Trophoblast cell (in vitro differentiated cells and primary cell): ENCODE data around the gene TMC6.
A peak's percentile ranks its signal among the peaks of the same experiment; 100 is the strongest.

Source experiments
- DNase-seq, 2 donors: peaks; one replicate each; pipeline ENCODE4 v3.0.0-alpha.2; 2016
- H2AFZ ChIP-seq: 2 replicates; pipeline ENCODE4 v1.6.1; 2013; ENCODE audit warnings: low read length, moderate library complexity, mild to moderate bottlenecking; ENCODE audit not compliant: insufficient read depth, poor library complexity
- H2AK5ac ChIP-seq: 2 replicates; pipeline ENCODE4 v1.6.1; 2013; ENCODE audit warnings: mild to moderate bottlenecking, low read length
- H2BK120ac ChIP-seq: 2 replicates; pipeline ENCODE4 v1.6.1; 2013; ENCODE audit warnings: low read length, mild to moderate bottlenecking, moderate library complexity; ENCODE audit not compliant: insufficient read depth, poor library complexity
- H2BK12ac ChIP-seq: 2 replicates; pipeline ENCODE4 v1.6.1; 2013; ENCODE audit warnings: mild to moderate bottlenecking, low read length, moderate library complexity
- H2BK5ac ChIP-seq: 2 replicates; pipeline ENCODE4 v1.6.1; 2013; ENCODE audit warnings: low read length, low read depth, moderate library complexity, mild to moderate bottlenecking; ENCODE audit not compliant: poor library complexity
- H3K14ac ChIP-seq: 2 replicates; pipeline ENCODE4 v1.6.1; 2013; ENCODE audit warnings: mild to moderate bottlenecking, low read length
- H3K18ac ChIP-seq: 2 replicates; pipeline ENCODE4 v1.6.1; 2013; ENCODE audit warnings: mild to moderate bottlenecking, low read length
- H3K23ac ChIP-seq: 2 replicates; pipeline ENCODE4 v1.6.1; 2013; ENCODE audit warnings: low read length
- H3K27ac ChIP-seq: 2 replicates; pipeline ENCODE4 v1.5.1; 2013; ENCODE audit warnings: low read depth, mild to moderate bottlenecking, inconsistent platforms, low read length, moderate library complexity
- H3K27me3 ChIP-seq: 2 replicates; pipeline ENCODE4 v1.6.1; 2013; ENCODE audit warnings: inconsistent platforms, mild to moderate bottlenecking, low read length, moderate library complexity; ENCODE audit not compliant: insufficient read depth
- H3K36me3 ChIP-seq, 2 experiments: 1 replicate in 1 of 2; 2 replicates in 1 of 2; pipeline ENCODE4 v1.6.1; 2013; ENCODE audit warnings: low read length in 2 of 2, mild to moderate bottlenecking in 2 of 2, moderate library complexity in 1 of 2; ENCODE audit not compliant: insufficient read depth in 2 of 2, control insufficient read depth in 1 of 2
- H3K4ac ChIP-seq: 2 replicates; pipeline ENCODE4 v1.6.1; 2013; ENCODE audit warnings: low read depth, mild to moderate bottlenecking, low read length, moderate library complexity
- H3K4me1 ChIP-seq, 2 experiments: 1 replicate in 1 of 2; 2 replicates in 1 of 2; pipeline ENCODE4 v1.6.1; 2013; ENCODE audit warnings: low read length in 2 of 2, mild to moderate bottlenecking in 2 of 2, moderate library complexity in 1 of 2; ENCODE audit not compliant: insufficient read depth in 2 of 2, control insufficient read depth in 1 of 2
- H3K4me2 ChIP-seq: 2 replicates; pipeline ENCODE4 v1.6.1; 2013; ENCODE audit warnings: inconsistent platforms, mild to moderate bottlenecking, low read length, moderate library complexity
- H3K4me3 ChIP-seq: 2 replicates; pipeline ENCODE4 v1.5.1; 2013; ENCODE audit warnings: mild to moderate bottlenecking, low read depth, low read length, inconsistent platforms
- H3K79me1 ChIP-seq: one replicate; pipeline ENCODE4 v1.6.1; 2013; ENCODE audit warnings: low read length
- H3K79me2 ChIP-seq: 2 replicates; pipeline ENCODE4 v1.6.1; 2013; ENCODE audit warnings: low read length, mild to moderate bottlenecking; ENCODE audit not compliant: control insufficient read depth, insufficient read depth, poor library complexity
- H3K9ac ChIP-seq: 2 replicates; pipeline ENCODE4 v1.6.1; 2013; ENCODE audit warnings: mild to moderate bottlenecking, low read length
- H3K9me3 ChIP-seq: 2 replicates; pipeline ENCODE4 v1.6.1; 2013; ENCODE audit warnings: low read depth, mild to moderate bottlenecking, control low read depth, inconsistent platforms, low read length; ENCODE audit not compliant: insufficient read depth
- H4K12ac ChIP-seq: 2 replicates; pipeline ENCODE4 v1.6.1; 2013; ENCODE audit warnings: low read depth, mild to moderate bottlenecking, low read length, moderate library complexity
- H4K8ac ChIP-seq: 2 replicates; pipeline ENCODE4 v1.6.1; 2013; ENCODE audit warnings: low read depth, mild to moderate bottlenecking, low read length, moderate library complexity
- H4K91ac ChIP-seq: one replicate; pipeline ENCODE4 v1.6.1; 2013; ENCODE audit warnings: low read depth, mild to moderate bottlenecking, low read length, moderate library complexity
- WGBS: extraction: QIAGEN DNeasy Blood & Tissue Kit; methylation state at CpG from one replicate; pipeline ENCODE4 v1.1.7; 2013; ENCODE audit warnings: missing lambda C conversion rate; ENCODE audit not compliant: insufficient read length, insufficient coverage; ENCODE audit errors: extremely low coverage; 5-methylcytosine and 5-hydroxymethylcytosine counted together

The TMC6 gene

GRCh38 chr17:78131172-78132083 lies 2.9 kb upstream of the TMC6 start:
- H2AK5ac ChIP-seq, result no peak overlapping the region
- H3K36me3 ChIP-seq, result peaks cover 2% of the 10 kb centered on the region in 2 experiments
- peak overlapping the region; percentile 21 for H3K14ac ChIP-seq
- no peaks in the 10 kb centered on the region for H3K9me3 ChIP-seq
- H3K4ac ChIP-seq, result no peak overlapping the region
- no peak overlapping the region for H4K8ac ChIP-seq
- H3K23ac ChIP-seq, result no peak overlapping the region
- no peak overlapping the region for H4K12ac ChIP-seq
- no CpG with 5 or more reads among the region's 74 CpGs for WGBS
- no peak overlapping the region for H3K18ac ChIP-seq
- H3K27me3 ChIP-seq, result no peaks in the 10 kb centered on the region
- no peak overlapping the region for H2BK5ac ChIP-seq
- H3K9ac ChIP-seq, result no peak overlapping the region
- peaks cover 10% of the 10 kb centered on the region for H3K79me2 ChIP-seq
- H3K4me1 ChIP-seq, result peaks cover 6 to 20% of the 10 kb centered on the region in 2 experiments
- H2BK120ac ChIP-seq, result no peak overlapping the region
- H2BK12ac ChIP-seq, result peak overlapping the region; percentile 10
- no peak overlapping the region for H2AFZ ChIP-seq
- no peak overlapping the region for H3K4me3 ChIP-seq
- H4K91ac ChIP-seq, result peak overlapping the region; percentile 29
- no peak for DNase-seq
- H3K79me1 ChIP-seq, result peaks cover 14% of the 10 kb centered on the region
- no peak overlapping the region for H3K27ac ChIP-seq
- peak overlapping the region; percentile 62 for H3K4me2 ChIP-seq

DNA sequence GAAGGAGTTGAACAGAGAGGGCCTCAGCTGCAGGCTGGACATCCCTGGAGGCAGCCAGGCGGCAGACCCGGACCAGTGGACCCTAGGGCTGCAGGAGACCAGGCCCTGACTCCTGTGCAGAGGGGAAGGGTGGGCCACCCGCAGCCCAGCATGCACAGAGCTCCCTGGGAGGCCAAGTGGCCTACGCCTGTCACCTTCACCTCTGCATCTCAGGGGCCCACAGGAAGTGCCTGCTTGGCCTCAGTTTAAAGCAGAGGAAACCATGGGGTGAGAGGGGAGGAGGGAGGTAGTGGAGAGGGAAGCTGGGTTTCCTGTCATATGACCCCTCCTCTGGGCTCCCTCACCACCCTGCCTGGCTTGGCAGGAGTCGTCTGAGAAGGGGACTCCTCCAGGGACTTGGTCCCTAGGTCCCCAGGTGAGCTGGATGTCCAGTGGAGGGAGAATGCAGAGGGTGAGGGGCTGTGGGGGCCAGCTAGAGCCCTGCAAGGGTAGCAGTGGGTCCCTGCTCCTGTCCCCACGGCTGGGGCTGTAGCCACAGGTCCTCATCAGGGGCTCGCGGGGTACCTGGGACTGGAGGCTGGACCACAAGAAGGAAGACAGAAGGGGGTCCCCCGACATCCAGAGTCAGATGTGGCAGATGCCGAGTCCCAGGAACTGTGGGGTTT lies 2.0 kb upstream of the TMC6 start, which contains the start of gene TMC8:
Gene TMC8, plus strand, starts transcription at position 335 of the 665 bp plus-strand sequence. CDS start 818 bp downstream, outside the sequence.
- Histone ChIP-seq H3K9ac (no peak within 1 kb of the TSS), H2AFZ (no peak within 1 kb of the TSS), H3K4me2 (peak within 1 kb of the TSS; percentile 62), H3K27me3 (no peaks in the 10 kb centered on the region), H2BK120ac (no peak within 1 kb of the TSS), H3K4me3 (no peak within 1 kb of the TSS), H3K27ac (no peak within 1 kb of the TSS), H3K18ac (no peak within 1 kb of the TSS), H3K79me1 (peaks cover 14% of the 10 kb centered on the region), H3K14ac (no peak within 1 kb of the TSS), H3K79me2 (peaks cover 10% of the 10 kb centered on the region), H3K4me1 (peaks cover 6 to 20% of the 10 kb centered on the region in 2 experiments), H4K12ac (no peak within 1 kb of the TSS), H3K4ac (no peak within 1 kb of the TSS), H4K8ac (no peak within 1 kb of the TSS), H2BK5ac (no peak within 1 kb of the TSS), H2AK5ac (no peak within 1 kb of the TSS), H3K23ac (no peak within 1 kb of the TSS), H4K91ac (peak within 1 kb of the TSS; percentile 29), H3K9me3 (no peaks in the 10 kb centered on the region), H3K36me3 (peaks cover 9 to 10% of the 10 kb centered on the region in 2 experiments), H2BK12ac (peak within 1 kb of the TSS; percentile 10)
- WGBS, result no CpG with 5 or more reads among the region's 10 CpGs
- DNase-seq, result no peak

DNA sequence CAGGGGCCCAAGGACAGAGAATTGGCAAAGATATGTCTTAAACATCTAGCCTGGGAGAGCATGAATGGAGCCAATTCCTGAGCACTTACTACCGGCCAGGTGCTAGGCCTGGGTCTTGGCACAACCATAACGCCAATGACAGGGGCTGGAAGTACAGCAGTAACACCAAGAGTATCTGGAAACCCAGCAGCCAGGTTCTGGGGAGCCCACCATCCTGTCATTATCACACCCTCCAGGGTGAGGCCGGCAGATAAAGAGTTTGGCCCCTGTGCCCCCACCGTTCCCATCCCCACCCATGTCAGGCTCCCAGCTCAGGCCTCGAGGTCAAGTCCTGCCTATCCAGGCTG lies 1.5 kb upstream of the TMC6 start:
- H2AK5ac ChIP-seq, result no peak overlapping the region
- H3K4me1 ChIP-seq, result peaks cover 6 to 20% of the 10 kb centered on the region in 2 experiments
- H3K9me3 ChIP-seq, result no peaks in the 10 kb centered on the region
- H3K4me2 ChIP-seq, result no peak overlapping the region
- no CpG with 5 or more reads among the region's 5 CpGs for WGBS
- no peak overlapping the region for H4K91ac ChIP-seq
- DNase-seq, result no peak
- H2BK12ac ChIP-seq, result no peak overlapping the region
- peaks cover 14 to 15% of the 10 kb centered on the region in 2 experiments for H3K36me3 ChIP-seq
- H3K4me3 ChIP-seq, result no peak overlapping the region
- H3K27me3 ChIP-seq, result no peaks in the 10 kb centered on the region
- H3K18ac ChIP-seq, result no peak overlapping the region
- no peak overlapping the region for H3K9ac ChIP-seq
- peaks cover 14% of the 10 kb centered on the region for H3K79me1 ChIP-seq
- H4K8ac ChIP-seq, result no peak overlapping the region
- H3K79me2 ChIP-seq, result peaks cover 10% of the 10 kb centered on the region
- H4K12ac ChIP-seq, result no peak overlapping the region
- no peak overlapping the region for H3K4ac ChIP-seq
- no peak overlapping the region for H3K23ac ChIP-seq
- H3K14ac ChIP-seq, result no peak overlapping the region
- no peak overlapping the region for H3K27ac ChIP-seq
- no peak overlapping the region for H2BK5ac ChIP-seq
- H2BK120ac ChIP-seq, result no peak overlapping the region
- H2AFZ ChIP-seq, result no peak overlapping the region

DNA sequence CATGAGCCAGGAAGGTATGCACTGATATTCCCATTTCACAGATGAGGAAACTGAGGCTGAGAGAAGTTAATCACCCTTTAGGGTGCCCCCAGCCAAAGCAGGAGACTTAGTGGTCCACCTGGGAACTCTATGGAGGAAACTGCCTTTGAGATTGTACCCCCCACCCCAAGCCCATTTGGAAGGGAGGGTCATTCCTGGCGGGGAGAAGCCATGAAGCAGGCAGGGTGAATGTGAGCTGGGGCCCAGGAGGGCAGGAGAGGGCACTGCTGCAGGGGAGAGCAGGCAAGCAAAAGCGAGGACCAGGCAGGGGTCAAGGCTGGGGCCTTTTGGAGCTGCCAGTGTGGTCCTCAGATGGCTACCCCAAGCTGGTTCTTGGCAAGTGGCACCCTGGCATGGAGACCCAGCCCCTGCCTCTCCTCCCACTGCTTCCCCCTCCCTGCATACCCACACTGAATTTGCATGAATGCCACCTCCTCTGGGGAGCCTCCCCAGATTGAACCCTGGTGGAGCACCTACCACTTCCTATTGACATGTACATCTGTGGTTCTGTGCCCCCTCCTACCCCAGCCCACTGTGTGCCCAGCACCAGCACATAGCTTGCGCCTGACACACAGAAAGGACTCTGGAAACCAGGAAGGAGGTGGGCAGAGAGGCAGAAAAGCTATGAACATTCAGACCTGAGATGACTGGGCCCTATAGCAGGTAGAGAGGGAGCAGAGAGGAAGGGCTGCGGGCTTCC lies 965 bp upstream of the TMC6 start:
- Histone ChIP-seq H2BK12ac (no peak overlapping the region), H3K4me2 (no peak overlapping the region), H3K23ac (no peak overlapping the region), H4K12ac (no peak overlapping the region), H3K79me1 (peaks cover 14% of the 10 kb centered on the region), H2BK120ac (no peak overlapping the region), H2AK5ac (peak overlapping the region; percentile 55), H3K14ac (no peak overlapping the region), H2BK5ac (no peak overlapping the region), H3K79me2 (peaks cover 10% of the 10 kb centered on the region), H3K4ac (no peak overlapping the region), H3K9me3 (no peaks in the 10 kb centered on the region), H3K36me3 (peaks cover 19 to 20% of the 10 kb centered on the region in 2 experiments), H3K27ac (no peak overlapping the region), H3K18ac (no peak overlapping the region), H3K27me3 (no peaks in the 10 kb centered on the region), H4K8ac (peak overlapping the region; percentile 6), H3K9ac (no peak overlapping the region), H3K4me1 (peaks cover 6 to 20% of the 10 kb centered on the region in 2 experiments), H2AFZ (no peak overlapping the region), H3K4me3 (no peak overlapping the region), H4K91ac (peak overlapping the region; percentile 41)
- WGBS, result no CpG with 5 or more reads among the region's 4 CpGs
- DNase-seq, result no peak
